Natural killer cell (primary cell): Measurements from ENCODE around the gene ROBO1. TPM values are rescaled to one million over a fixed set of nuclear protein-coding genes. Genes with fewer than 3 reads are reported as not detected.

Experiments used
- ATAC-seq, 3 donors: fragments of 150-1000 bp in 2 of 3; fragments of 200-7000 bp in 1 of 3; cut with Tn5 transposase; 1 replicate in 1 of 3; 2 replicates in 2 of 3; pipeline ENCODE4 v1.10.0; 2021; ENCODE audit warnings: mild to moderate bottlenecking in 2 of 3, moderate library complexity in 2 of 3
- DNase-seq, 2 donors: peaks; one replicate each; pipeline versions ENCODE4 v3.0.0 to v3.0.0-alpha.2; 2013 to 2021; ENCODE audit warnings: mixed read lengths in 1 of 2
- H3K27ac ChIP-seq: one replicate; pipeline ENCODE4 v1.5.1; 2013; ENCODE audit warnings: mild to moderate bottlenecking, low read length
- H3K27me3 ChIP-seq: one replicate; pipeline ENCODE4 v1.6.1; 2013; ENCODE audit warnings: low read length; ENCODE audit not compliant: control insufficient read depth, insufficient read depth
- H3K36me3 ChIP-seq: one replicate; pipeline ENCODE4 v1.6.1; 2013; ENCODE audit warnings: low read length; ENCODE audit not compliant: control insufficient read depth, insufficient read depth
- H3K4me1 ChIP-seq: one replicate; pipeline ENCODE4 v1.6.1; 2013; ENCODE audit warnings: low read length; ENCODE audit not compliant: control insufficient read depth, insufficient read depth
- H3K4me3 ChIP-seq: one replicate; pipeline ENCODE4 v1.5.1; 2013; ENCODE audit warnings: low read length
- H3K9me3 ChIP-seq: one replicate; pipeline ENCODE4 v1.6.1; 2013; ENCODE audit warnings: low read length; ENCODE audit not compliant: control insufficient read depth, insufficient read depth
- H3K27ac Mint-ChIP-seq, 2 donors: one replicate each; pipeline ENCODE4 v1.8.0; 2022; ENCODE audit warnings: mild to moderate bottlenecking in 2 of 2, mixed read lengths in 2 of 2, moderate library complexity in 1 of 2
- H3K27me3 Mint-ChIP-seq, 2 donors: one replicate each; pipeline ENCODE4 v1.8.0; 2022; ENCODE audit warnings: low read depth in 2 of 2, mixed read lengths in 2 of 2
- H3K36me3 Mint-ChIP-seq: one replicate; pipeline ENCODE4 v1.8.0; 2022; ENCODE audit warnings: mixed read lengths
- H3K4me1 Mint-ChIP-seq, 2 donors: one replicate each; pipeline ENCODE4 v1.8.0; 2022; ENCODE audit warnings: mixed read lengths in 2 of 2
- H3K4me3 Mint-ChIP-seq: one replicate; pipeline ENCODE4 v1.8.0; 2022; ENCODE audit warnings: mild to moderate bottlenecking, moderate library complexity, mixed read lengths
- H3K9me3 Mint-ChIP-seq, 2 donors: one replicate each; pipeline ENCODE4 v1.8.0; 2022; ENCODE audit warnings: mixed read lengths in 2 of 2
- CTCF ChIP-seq: fragments of 200-600 bp; IDR thresholded peaks from one replicate; pipeline ENCODE4 v1.8.0; 2022; ENCODE audit warnings: antibody characterized with exemption
- WGBS: methylation state at CpG from one replicate; pipeline ENCODE4 v1.1.7; 2013; ENCODE audit warnings: missing lambda C conversion rate; ENCODE audit not compliant: insufficient coverage; 5-methylcytosine and 5-hydroxymethylcytosine counted together
- intact Hi-C: fragments of 100-400 bp; cut with micrococcal nuclease; formaldehyde crosslinking; loops from one replicate; pipeline ENCODE4 v1.14.2; 2022
- total RNA-seq, 4 donors: library from RNA; stranded (reverse); fragments of 120-200 nt in 1 of 4; gene quantifications; one replicate each; pipeline versions ENCODE4 v1.2.3 to v1.2.4, GENCODE V29; 2013 to 2022

The ROBO1 gene
- total RNA-seq, 3 donors from 2014 or later (not counting 1 experiment from before 2014, with no cell fraction given), result 0.07 TPM; not detected in 2

DNA sequence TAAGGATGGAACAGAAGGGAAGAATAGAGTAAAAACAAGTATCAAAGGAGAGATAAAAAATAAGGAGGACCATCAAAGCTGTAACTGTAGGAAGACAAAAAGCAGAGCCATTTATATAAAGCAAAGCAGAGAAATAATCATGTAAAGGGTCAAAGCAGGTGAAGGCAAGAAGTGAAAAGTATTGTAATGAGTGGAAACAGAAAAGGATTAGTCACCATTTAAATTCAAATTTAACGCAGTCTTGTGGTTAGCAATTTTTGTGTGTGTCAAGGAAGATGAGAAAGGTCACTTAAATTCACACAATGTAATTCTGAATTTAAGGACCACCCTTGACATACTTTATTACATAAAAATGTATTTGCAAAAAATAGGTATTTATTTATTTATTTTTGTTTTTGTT lies 567.8 kb downstream of the ROBO1 start:
- Mint-ChIP-seq H3K27ac (no peak overlapping the region), H3K36me3 (no peaks in the 10 kb centered on the region), H3K27me3 (no peaks in the 10 kb centered on the region), H3K9me3 (peaks cover 7 to 11% of the 10 kb centered on the region in 2 donors), H3K4me3 (no peak overlapping the region), H3K4me1 (no peaks in the 10 kb centered on the region)
- 60% methylated on average over 1 of the region's 1 CpG for WGBS
- Histone ChIP-seq H3K4me1 (no peaks in the 10 kb centered on the region), H3K27ac (no peak overlapping the region), H3K4me3 (no peak overlapping the region), H3K27me3 (no peaks in the 10 kb centered on the region), H3K36me3 (no peaks in the 10 kb centered on the region), H3K9me3 (peaks cover 2% of the 10 kb centered on the region)
- no peak for TF ChIP-seq CTCF
- ATAC-seq (no peak), DNase-seq (no peak)
- intact Hi-C loops, result no loop called here

- H3K27ac Mint-ChIP-seq, result no peak overlapping the region
- intact Hi-C loops, result no loop called here
- no peak overlapping the region for H3K27ac ChIP-seq
- no peaks in the 10 kb centered on the region for H3K27me3 ChIP-seq
- H3K4me3 Mint-ChIP-seq, result no peak overlapping the region
- H3K36me3 ChIP-seq, result no peaks in the 10 kb centered on the region
- no peak for TF ChIP-seq CTCF
- no peaks in the 10 kb centered on the region for H3K4me1 ChIP-seq
- H3K9me3 ChIP-seq, result no peaks in the 10 kb centered on the region
- DNase-seq (no peak), ATAC-seq (no peak)
- peaks cover 5% of the 10 kb centered on the region for H3K36me3 Mint-ChIP-seq
- H3K27me3 Mint-ChIP-seq, result no peaks in the 10 kb centered on the region
- H3K9me3 Mint-ChIP-seq, result peaks cover 10 to 11% of the 10 kb centered on the region in 2 donors
- no peak overlapping the region for H3K4me3 ChIP-seq
- WGBS, result 79% methylated on average over 4 of the region's 5 CpGs
- H3K4me1 Mint-ChIP-seq, result no peaks in the 10 kb centered on the region
These were observed 580.4 kb downstream of the ROBO1 start for GRCh38 chr3:79187426-79187825.

DNA sequence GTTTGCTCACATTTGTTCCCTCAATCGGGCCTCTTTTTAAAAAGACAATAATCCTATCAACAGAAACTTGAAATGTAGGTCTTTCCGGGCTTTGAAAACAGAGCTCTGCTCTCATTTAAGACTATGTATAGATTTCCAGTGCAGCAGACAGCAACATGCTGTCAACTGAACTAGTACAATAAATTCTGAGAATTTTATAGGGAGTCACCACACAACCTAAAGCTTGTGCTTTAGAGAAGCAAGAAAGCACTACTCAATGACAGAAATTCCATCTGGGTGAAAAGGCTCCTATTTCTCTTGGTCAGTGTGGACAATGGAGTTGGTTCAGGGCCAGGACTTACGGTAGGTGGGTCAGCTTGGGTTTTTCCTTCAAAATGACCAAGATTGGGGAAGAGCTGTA lies 583.5 kb downstream of the ROBO1 start:
- intact Hi-C loops, result no loop called here
- 41% methylated on average over 3 of the region's 3 CpGs for WGBS
- no peaks in the 10 kb centered on the region for H3K4me1 Mint-ChIP-seq

More for the DNA sequence above, 583.5 kb downstream of the ROBO1 start:
- Mint-ChIP-seq H3K27me3 (no peaks in the 10 kb centered on the region), H3K4me3 (no peak overlapping the region), H3K9me3 (peaks cover 17 to 25% of the 10 kb centered on the region in 2 donors), H3K36me3 (no peaks in the 10 kb centered on the region), H3K27ac (no peak overlapping the region)
- Histone ChIP-seq H3K27me3 (no peaks in the 10 kb centered on the region), H3K4me3 (no peak overlapping the region), H3K4me1 (no peaks in the 10 kb centered on the region), H3K27ac (no peak overlapping the region), H3K9me3 (no peaks in the 10 kb centered on the region), H3K36me3 (no peaks in the 10 kb centered on the region)
- ATAC-seq (no peak), DNase-seq (no peak)
- TF ChIP-seq CTCF, result no peak
